Fibroblast of mammary gland (primary cell): ENCODE data around the gene RPL34.

Experiments
- DNase-seq: peaks from one replicate; pipeline ENCODE4 v3.0.0-alpha.2; 2010; ENCODE audit warnings: low read depth
- H3K4me3 ChIP-seq: 2 replicates; pipeline ENCODE4 v1.5.1; 2011; ENCODE audit warnings: low read depth, mild to moderate bottlenecking, low read length, moderate library complexity; ENCODE audit not compliant: control insufficient read depth
- TF ChIP-seq, protein P1 (sequence below): conservative IDR thresholded peaks from 2 replicates; pipeline ENCODE4 v1.5.1; 2011; ENCODE audit warnings: low read depth, low read length, inconsistent platforms; ENCODE audit not compliant: control insufficient read depth, insufficient read depth

The RPL34 gene

DNA sequence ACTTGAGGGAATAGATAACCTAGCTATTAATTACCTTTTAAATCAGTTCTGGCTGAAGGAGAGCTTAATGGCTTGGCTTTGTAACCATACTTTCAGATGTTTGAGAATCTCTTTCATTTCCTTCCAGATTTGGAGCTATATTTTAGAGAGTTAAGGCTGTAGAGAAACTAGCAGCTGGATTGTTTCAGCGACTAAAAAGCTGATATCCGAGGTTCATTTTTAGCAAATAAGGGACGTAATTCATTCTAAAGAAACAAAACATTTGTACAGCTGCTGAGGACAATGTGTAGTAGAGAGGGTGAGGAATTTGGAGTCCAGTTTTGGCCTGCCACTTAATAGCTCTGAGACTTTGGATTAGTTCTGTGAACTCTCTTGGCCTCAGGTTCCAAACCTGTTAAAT, 42.3 kb downstream of the RPL34 start:
- TF ChIP-seq, protein P1, sequence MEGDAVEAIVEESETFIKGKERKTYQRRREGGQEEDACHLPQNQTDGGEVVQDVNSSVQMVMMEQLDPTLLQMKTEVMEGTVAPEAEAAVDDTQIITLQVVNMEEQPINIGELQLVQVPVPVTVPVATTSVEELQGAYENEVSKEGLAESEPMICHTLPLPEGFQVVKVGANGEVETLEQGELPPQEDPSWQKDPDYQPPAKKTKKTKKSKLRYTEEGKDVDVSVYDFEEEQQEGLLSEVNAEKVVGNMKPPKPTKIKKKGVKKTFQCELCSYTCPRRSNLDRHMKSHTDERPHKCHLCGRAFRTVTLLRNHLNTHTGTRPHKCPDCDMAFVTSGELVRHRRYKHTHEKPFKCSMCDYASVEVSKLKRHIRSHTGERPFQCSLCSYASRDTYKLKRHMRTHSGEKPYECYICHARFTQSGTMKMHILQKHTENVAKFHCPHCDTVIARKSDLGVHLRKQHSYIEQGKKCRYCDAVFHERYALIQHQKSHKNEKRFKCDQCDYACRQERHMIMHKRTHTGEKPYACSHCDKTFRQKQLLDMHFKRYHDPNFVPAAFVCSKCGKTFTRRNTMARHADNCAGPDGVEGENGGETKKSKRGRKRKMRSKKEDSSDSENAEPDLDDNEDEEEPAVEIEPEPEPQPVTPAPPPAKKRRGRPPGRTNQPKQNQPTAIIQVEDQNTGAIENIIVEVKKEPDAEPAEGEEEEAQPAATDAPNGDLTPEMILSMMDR, result no peak
- no peak for DNase-seq
- no peak overlapping the region for H3K4me3 ChIP-seq

DNA sequence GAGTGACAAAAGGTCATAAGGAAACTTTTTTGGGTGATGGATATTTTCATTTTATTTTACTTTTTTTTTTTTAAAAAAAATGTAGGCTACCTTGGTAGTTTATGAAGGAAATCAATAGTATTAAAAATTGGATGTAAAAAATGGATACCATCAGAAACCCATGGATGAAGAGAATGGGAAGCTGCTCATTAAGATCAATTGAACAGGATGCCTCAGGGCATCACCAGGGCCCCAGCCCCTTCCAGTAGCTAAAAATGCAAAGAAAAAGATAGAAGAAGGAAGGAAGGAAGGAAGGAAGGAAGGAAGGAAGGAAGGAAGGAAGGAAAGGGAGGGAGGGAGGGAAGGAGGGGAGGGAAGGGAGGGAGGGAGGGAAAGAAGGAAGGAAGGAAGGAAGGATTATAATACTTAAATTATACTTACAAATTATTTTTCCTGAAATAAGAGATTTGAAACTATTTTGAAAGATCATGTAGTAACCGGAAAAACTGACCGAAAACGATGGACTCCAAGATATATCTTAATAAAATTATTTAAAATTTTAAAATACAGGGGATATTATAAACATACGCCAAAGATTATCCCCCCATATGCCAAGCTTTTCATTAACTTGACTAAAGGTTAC, 54.1 kb downstream of the RPL34 start:
- no peak overlapping the region for H3K4me3 ChIP-seq
- no peak for DNase-seq
- TF ChIP-seq, protein P1, result no peak
